ENCODE measurements around the gene SMG7.

Gene SMG7

GRCh38 chr1:183596500-183596899, 124.2 kb downstream of the SMG7 start:
- FAIRE-seq = no peak

GRCh38 chr1:183597656-183598347, 125.5 kb downstream of the SMG7 start:
- no peak for FAIRE-seq

DNA sequence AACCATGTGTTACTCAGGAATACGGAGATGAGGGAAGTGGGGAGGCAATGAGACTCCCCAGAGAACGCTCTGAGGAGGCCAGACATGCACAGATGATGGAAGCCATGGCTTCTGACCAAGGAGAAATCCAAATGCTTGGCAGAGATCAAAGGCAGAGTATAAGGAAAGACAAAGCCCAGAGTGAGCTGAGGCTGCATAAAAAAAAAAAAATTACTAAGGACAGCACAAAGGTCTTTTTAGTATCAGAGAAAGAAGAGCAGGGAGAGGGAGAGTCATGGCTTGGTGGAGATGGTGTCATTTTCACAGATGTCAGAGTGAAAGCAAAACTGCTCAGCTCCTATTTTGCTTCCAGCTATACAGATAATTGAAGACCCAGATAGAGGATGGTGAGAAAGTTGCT, 126.1 kb downstream of the SMG7 start:
- no peak for FAIRE-seq

GRCh38 chr1:183600136-183600535, 127.8 kb downstream of the SMG7 start:
- FAIRE-seq = no peak

- FAIRE-seq = no peak
Measured at GRCh38 chr1:183600634-183601033, 128.3 kb downstream of the SMG7 start.

- FAIRE-seq = no peak
Measured at GRCh38 chr1:183602510-183602909, 130.2 kb downstream of the SMG7 start.

Measured in G401.6 (cell line).